ENCODE data around the gene TMEM123. TPM values are rescaled to one million over a fixed set of nuclear protein-coding genes. Genes with fewer than 3 reads are reported as not detected.

Gene TMEM123
- total and polyA plus RNA-seq, 2 donors (not counting 1 experiment from before 2014, with no cell fraction given), result 36.7 to 422 TPM

DNA sequence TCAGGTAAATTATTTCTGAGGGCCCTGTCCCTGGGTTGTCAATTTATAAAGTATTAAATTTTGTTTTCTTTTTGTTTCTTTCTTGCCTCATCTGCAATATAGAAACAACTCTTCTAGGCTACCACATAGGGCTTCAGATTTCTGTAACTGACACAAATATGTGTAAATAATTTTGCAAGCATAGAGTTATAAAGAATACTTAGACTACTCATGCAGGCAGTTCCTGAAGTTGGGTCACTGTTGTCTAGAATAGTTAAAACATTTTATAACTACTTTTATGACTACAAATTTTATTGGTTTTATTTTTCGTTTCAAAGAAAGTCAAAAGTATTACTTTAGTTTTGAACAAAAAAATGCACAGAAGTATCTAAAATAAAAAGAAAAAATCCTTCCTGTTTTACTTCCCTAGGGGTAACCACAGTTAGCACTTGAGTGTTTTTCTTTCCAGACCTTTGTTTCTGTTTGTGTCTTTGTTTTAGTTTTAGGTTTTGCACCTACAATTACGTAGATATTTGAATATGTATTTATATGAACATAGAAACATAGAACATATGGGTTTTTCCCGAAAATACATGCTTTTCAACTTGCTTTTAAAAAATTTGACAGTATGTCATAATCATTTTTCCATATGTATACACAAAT is 12.4 kb upstream of the TMEM123 start:
- ChIA-PET POLR2A (no interaction called here), CTCF (interaction anchor here (1.2 kb wide), 1 partner anchor 13 kb away, joined by 5 read pairs; the partner anchor contains the start of gene TMEM123)
- intact Hi-C loops (cut with micrococcal nuclease), result no loop called here
- Histone ChIP-seq H3K9ac (ENCODE audit: low read length) (no peak overlapping the region), H3K36me3 (replicated peaks in 1 of 2; ENCODE audit: control extremely low read depth in 1 of 2, control insufficient read depth in 1 of 2, extremely low read depth in 1 of 2, insufficient read depth in 2 of 2, low read length in 1 of 2) (no peaks in the 10 kb centered on the region), H3K27me3 (replicated peaks in 1 of 4; ENCODE audit: control extremely low read depth in 1 of 4, control insufficient read depth in 3 of 4, insufficient read depth in 4 of 4, low read length in 3 of 4) (no peaks in the 10 kb centered on the region), H4K20me1 (ENCODE audit: control insufficient read depth, insufficient read depth, low read length, poor library complexity, severe bottlenecking) (no peaks in the 10 kb centered on the region), H3K4me2 (replicated peaks; ENCODE audit: low read depth, low read length, poor library complexity, severe bottlenecking) (peak overlapping the region; percentile 42), H3K4me1 (ENCODE audit: control insufficient read depth in 2 of 2, insufficient read depth in 2 of 2, low read length in 2 of 2) (peaks cover 25 to 36% of the 10 kb centered on the region in 2 donors), H2AFZ (ENCODE audit: insufficient read depth, low read depth, low read length, poor library complexity, severe bottlenecking) (no peak overlapping the region), H3K4me3 (ENCODE audit: control extremely low read depth in 1 of 5, extremely low read depth in 1 of 5, insufficient read depth in 1 of 5, low read depth in 2 of 5, low read length in 4 of 5) (peak overlapping the region in 1 of 5 experiments; percentile 31), H3K9me3 (ENCODE audit: control extremely low read depth in 1 of 3, control insufficient read depth in 2 of 3, insufficient read depth in 1 of 3, low read length in 2 of 3) (peaks cover 0 to 4% (median 0%) of the 10 kb centered on the region in 3 donors), H3K79me2 (ENCODE audit: control insufficient read depth, insufficient read depth, low read length) (no peaks in the 10 kb centered on the region), H3K27ac (ENCODE audit: low read length in 2 of 2) (peak overlapping the region in 1 of 2 donors; percentile 17)
- Mint-ChIP-seq H3K4me1 (peaks cover 49% of the 10 kb centered on the region), H3K4me3 (peak overlapping the region; percentile 30), H3K27ac (peak overlapping the region; percentile 76), H3K9me3 (ENCODE audit: insufficient read depth) (no peaks in the 10 kb centered on the region), H3K27me3 (peaks cover 3% of the 10 kb centered on the region)
- peak; percentile 34 for DNase-seq
- TF ChIP-seq EZH2 (IDR thresholded peaks at IDR 0.05; ENCODE audit: borderline replicate concordance, insufficient read depth, low read depth, low read length, poor library complexity, severe bottlenecking), result no peak
- TF ChIP-seq, protein P1, sequence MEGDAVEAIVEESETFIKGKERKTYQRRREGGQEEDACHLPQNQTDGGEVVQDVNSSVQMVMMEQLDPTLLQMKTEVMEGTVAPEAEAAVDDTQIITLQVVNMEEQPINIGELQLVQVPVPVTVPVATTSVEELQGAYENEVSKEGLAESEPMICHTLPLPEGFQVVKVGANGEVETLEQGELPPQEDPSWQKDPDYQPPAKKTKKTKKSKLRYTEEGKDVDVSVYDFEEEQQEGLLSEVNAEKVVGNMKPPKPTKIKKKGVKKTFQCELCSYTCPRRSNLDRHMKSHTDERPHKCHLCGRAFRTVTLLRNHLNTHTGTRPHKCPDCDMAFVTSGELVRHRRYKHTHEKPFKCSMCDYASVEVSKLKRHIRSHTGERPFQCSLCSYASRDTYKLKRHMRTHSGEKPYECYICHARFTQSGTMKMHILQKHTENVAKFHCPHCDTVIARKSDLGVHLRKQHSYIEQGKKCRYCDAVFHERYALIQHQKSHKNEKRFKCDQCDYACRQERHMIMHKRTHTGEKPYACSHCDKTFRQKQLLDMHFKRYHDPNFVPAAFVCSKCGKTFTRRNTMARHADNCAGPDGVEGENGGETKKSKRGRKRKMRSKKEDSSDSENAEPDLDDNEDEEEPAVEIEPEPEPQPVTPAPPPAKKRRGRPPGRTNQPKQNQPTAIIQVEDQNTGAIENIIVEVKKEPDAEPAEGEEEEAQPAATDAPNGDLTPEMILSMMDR (IDR thresholded peaks at IDR 0.05), result no peak
- WGBS (ENCODE audit: insufficient coverage), result no CpG with 5 or more reads among the region's 3 CpGs
- ATAC-seq (ENCODE audit: low read depth), result peak; percentile 45

DNA sequence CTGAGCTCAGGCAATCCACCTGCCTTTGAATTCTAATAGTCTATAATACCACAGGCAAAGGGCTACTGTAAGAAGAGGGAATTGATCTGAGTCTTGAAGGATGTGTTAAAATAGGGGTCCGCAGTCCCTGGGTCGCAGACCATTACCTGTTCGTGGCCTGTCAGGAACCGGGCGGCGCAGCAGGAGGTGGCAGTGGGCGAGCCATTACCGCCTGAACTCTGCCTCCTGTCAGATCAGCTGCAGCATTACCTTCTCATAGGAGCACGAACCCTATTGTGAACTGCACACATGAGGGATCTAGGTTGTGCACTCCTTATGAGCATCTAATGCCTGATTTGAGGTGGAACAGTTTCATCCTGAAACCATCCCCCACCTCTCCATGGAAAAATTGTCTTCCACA is 11.5 kb upstream of the TMEM123 start:
- DNase-seq, result no peak
- H2AFZ ChIP-seq (ENCODE audit: insufficient read depth, low read depth, low read length, poor library complexity, severe bottlenecking), result no peak overlapping the region
- H3K9me3 ChIP-seq (ENCODE audit: control extremely low read depth in 1 of 3, control insufficient read depth in 2 of 3, insufficient read depth in 1 of 3, low read length in 2 of 3), result no peaks in the 10 kb centered on the region
- intact Hi-C loops (cut with micrococcal nuclease), result no loop called here
- H3K79me2 ChIP-seq (ENCODE audit: control insufficient read depth, insufficient read depth, low read length), result no peaks in the 10 kb centered on the region
- WGBS (ENCODE audit: insufficient coverage), result 87% methylated on average over 7 of the region's 9 CpGs
- peaks cover 3% of the 10 kb centered on the region for H3K27me3 Mint-ChIP-seq
- no peaks in the 10 kb centered on the region for H3K9me3 Mint-ChIP-seq (ENCODE audit: insufficient read depth)
- no peaks in the 10 kb centered on the region for H3K36me3 ChIP-seq (replicated peaks in 1 of 2; ENCODE audit: control extremely low read depth in 1 of 2, control insufficient read depth in 1 of 2, extremely low read depth in 1 of 2, insufficient read depth in 2 of 2, low read length in 1 of 2)
- no peaks in the 10 kb centered on the region for H3K27me3 ChIP-seq (replicated peaks in 1 of 4; ENCODE audit: control extremely low read depth in 1 of 4, control insufficient read depth in 3 of 4, insufficient read depth in 4 of 4, low read length in 3 of 4)
- POLR2A ChIA-PET, result no interaction called here
- no peak overlapping the region for H3K27ac ChIP-seq (ENCODE audit: low read length in 2 of 2)
- peaks cover 17 to 27% of the 10 kb centered on the region in 2 donors for H3K4me1 ChIP-seq (ENCODE audit: control insufficient read depth in 2 of 2, insufficient read depth in 2 of 2, low read length in 2 of 2)
- peaks cover 42% of the 10 kb centered on the region for H3K4me1 Mint-ChIP-seq
- no peak overlapping the region for H3K4me3 Mint-ChIP-seq
- CTCF ChIA-PET, result no interaction called here
- no peak overlapping the region for H3K9ac ChIP-seq (ENCODE audit: low read length)
- H3K4me3 ChIP-seq (ENCODE audit: control extremely low read depth in 1 of 5, extremely low read depth in 1 of 5, insufficient read depth in 1 of 5, low read depth in 2 of 5, low read length in 4 of 5), result no peak overlapping the region
- H3K4me2 ChIP-seq (replicated peaks; ENCODE audit: low read depth, low read length, poor library complexity, severe bottlenecking), result no peak overlapping the region
- no peak for ATAC-seq (ENCODE audit: low read depth)
- TF ChIP-seq, protein P1 (IDR thresholded peaks at IDR 0.05), result no peak
- TF ChIP-seq EZH2 (IDR thresholded peaks at IDR 0.05; ENCODE audit: borderline replicate concordance, insufficient read depth, low read depth, low read length, poor library complexity, severe bottlenecking), result no peak
- H4K20me1 ChIP-seq (ENCODE audit: control insufficient read depth, insufficient read depth, low read length, poor library complexity, severe bottlenecking), result no peaks in the 10 kb centered on the region
- no peak overlapping the region for H3K27ac Mint-ChIP-seq

All from B cell (primary cell).